CD4-positive, alpha-beta T cell (primary cell): ENCODE measurements around the gene ADAM10. TPM values are rescaled to one million over a fixed set of nuclear protein-coding genes. Genes with fewer than 3 reads are reported as not detected.

ENCODE experiments used
- ATAC-seq: fragments of 200-7000 bp; cut with Tn5 transposase; one replicate; pipeline ENCODE4 v1.10.0; 2022; ENCODE audit warnings: mild to moderate bottlenecking; ENCODE audit not compliant: poor library complexity
- CTCF ChIA-PET: fragments of 350-600 bp; sonication (Branson Sonifier 250); formaldehyde crosslinking; loops from one replicate; lab custom pipeline; 2021; ENCODE audit warnings: antibody characterized with exemption, inconsistent platforms; lab: Charles Lee
- POLR2A ChIA-PET: fragments of 350-600 bp; sonication (Branson Sonifier 250); formaldehyde crosslinking; loops from one replicate; lab custom pipeline; 2021; ENCODE audit warnings: antibody characterized with exemption, inconsistent platforms; lab: Charles Lee
- DNase-seq, 14 experiments: peaks; one replicate each; pipeline ENCODE4 v3.0.0-alpha.2; 2013 to 2020; ENCODE audit warnings: mixed read lengths in 2 of 14
- H3K27ac ChIP-seq, 2 donors: one replicate each; pipeline versions ENCODE4 v1.5.1 to v1.7.0; 2013; ENCODE audit warnings: low read length in 2 of 2, low read depth in 1 of 2, mild to moderate bottlenecking in 1 of 2
- H3K27me3 ChIP-seq, 2 experiments: 1 replicate in 1 of 2; 2 replicates in 1 of 2; pipeline versions ENCODE4 v1.6.1 to v1.7.0; 2013; ENCODE audit warnings: low read length in 2 of 2, control low read depth in 1 of 2, mild to moderate bottlenecking in 1 of 2, moderate library complexity in 1 of 2; ENCODE audit not compliant: insufficient read depth in 2 of 2, control insufficient read depth in 1 of 2
- H3K36me3 ChIP-seq: one replicate; pipeline ENCODE4 v1.6.1; 2013; ENCODE audit warnings: low read length, control low read depth; ENCODE audit not compliant: insufficient read depth
- H3K4me1 ChIP-seq: one replicate; pipeline ENCODE4 v1.6.1; 2013; ENCODE audit warnings: low read length, control low read depth; ENCODE audit not compliant: insufficient read depth
- H3K4me3 ChIP-seq: one replicate; pipeline ENCODE4 v1.5.1; 2013; ENCODE audit warnings: mild to moderate bottlenecking, low read length, moderate library complexity
- H3K9me3 ChIP-seq, 2 experiments: 1 replicate in 1 of 2; 2 replicates in 1 of 2; pipeline versions ENCODE4 v1.6.1 to v1.7.0; 2013; ENCODE audit warnings: low read length in 2 of 2, mild to moderate bottlenecking in 2 of 2, control low read depth in 1 of 2, moderate library complexity in 1 of 2; ENCODE audit not compliant: control insufficient read depth in 1 of 2, insufficient read depth in 1 of 2
- H3K27ac Mint-ChIP-seq: one replicate; pipeline ENCODE4 v1.8.0; 2020; ENCODE audit warnings: mixed read lengths
- H3K27me3 Mint-ChIP-seq: one replicate; pipeline ENCODE4 v1.8.0; 2021; ENCODE audit warnings: mixed read lengths
- H3K36me3 Mint-ChIP-seq: one replicate; pipeline ENCODE4 v1.8.0; 2021; ENCODE audit warnings: low read depth, mixed read lengths
- H3K4me1 Mint-ChIP-seq: one replicate; pipeline ENCODE4 v1.8.0; 2021; ENCODE audit warnings: low read depth, mixed read lengths
- H3K4me3 Mint-ChIP-seq: one replicate; pipeline ENCODE4 v1.8.0; 2020; ENCODE audit warnings: mild to moderate bottlenecking, mixed read lengths
- H3K9me3 Mint-ChIP-seq: one replicate; pipeline ENCODE4 v1.8.0; 2020; ENCODE audit warnings: mixed read lengths
- CTCF ChIP-seq: fragments of 200-600 bp; IDR thresholded peaks from one replicate; pipeline ENCODE4 v1.8.0; 2022; ENCODE audit warnings: antibody characterized with exemption, mild to moderate bottlenecking
- intact Hi-C, 2 experiments: fragments of 100-400 bp; cut with DNase I in 1 of 2; cut with micrococcal nuclease in 1 of 2; formaldehyde crosslinking; loops; one replicate each; pipeline versions ENCODE4 v1.15.1 to v1.9.0; 2023 to 2025; cut with DNase I, micrococcal nuclease
- total RNA-seq, 174 experiments: library from RNA in 2 of 174; stranded (reverse) in 2 of 174; gene quantifications; one replicate each; pipeline ENCODE4 v1.2.3 and lab custom pipeline; 2021 to 2026

ADAM10 gene
- total RNA-seq, 2 experiments from 2014 or later: 70.5 to 80.4 TPM

- CTCF ChIA-PET: interaction anchor here (1.4 kb wide), 1 partner anchor 13 kb away, joined by 5 read pairs; the partner anchor contains the start of gene MINDY2
- no peak for ATAC-seq
- H3K4me1 ChIP-seq: no peaks in the 10 kb centered on the region
- no peaks in the 10 kb centered on the region for H3K36me3 ChIP-seq
- H3K27ac Mint-ChIP-seq: no peak overlapping the region
- H3K4me3 Mint-ChIP-seq: no peak overlapping the region
- H3K9me3 Mint-ChIP-seq: no peaks in the 10 kb centered on the region
- H3K27me3 Mint-ChIP-seq: no peaks in the 10 kb centered on the region
- DNase-seq: peak in 1 of 14 experiments; percentile 19
- no peaks in the 10 kb centered on the region for H3K36me3 Mint-ChIP-seq
- H3K4me1 Mint-ChIP-seq: no peaks in the 10 kb centered on the region
- POLR2A ChIA-PET: interaction anchor here (0.6 to 3.8 kb wide), 2 partner anchors 12 to 158 kb away, joined by 3 to 11 read pairs; partner anchors contain the start of gene MINDY2
- H3K27ac ChIP-seq: no peak overlapping the region
- no peak for TF ChIP-seq CTCF
- H3K9me3 ChIP-seq: no peaks in the 10 kb centered on the region
- H3K27me3 ChIP-seq: no peaks in the 10 kb centered on the region
- H3K4me3 ChIP-seq: no peak overlapping the region
- intact Hi-C loops: loop anchor here in 1 of 2 experiments (5.0 kb wide), 1 partner anchor 486 kb away; no protein-coding TSS in a partner anchor
Measured at GRCh38 chr15:58758141-58758540, 8.6 kb upstream of the ADAM10 start.

- DNase-seq (peak in 1 of 14 experiments; percentile 19), ATAC-seq (no peak)
- Histone ChIP-seq H3K4me1 (no peaks in the 10 kb centered on the region), H3K4me3 (no peak overlapping the region), H3K27me3 (no peaks in the 10 kb centered on the region), H3K9me3 (no peaks in the 10 kb centered on the region), H3K27ac (no peak overlapping the region), H3K36me3 (no peaks in the 10 kb centered on the region)
- no peak for TF ChIP-seq CTCF
- H3K36me3 Mint-ChIP-seq: no peaks in the 10 kb centered on the region
- no peaks in the 10 kb centered on the region for H3K4me1 Mint-ChIP-seq
- ChIA-PET POLR2A (interaction anchor here (3.8 kb wide), 1 partner anchor 15 kb away, joined by 11 read pairs; the partner anchor contains the start of gene MINDY2), CTCF (interaction anchor here (1.0 kb wide), 1 partner anchor 15 kb away, joined by 3 read pairs; no protein-coding TSS in a partner anchor)
- no peak overlapping the region for H3K4me3 Mint-ChIP-seq
- H3K27ac Mint-ChIP-seq: no peak overlapping the region
- H3K27me3 Mint-ChIP-seq: no peaks in the 10 kb centered on the region
- intact Hi-C loops: loop anchor here in 1 of 2 experiments (2.0 to 5.0 kb wide), 2 partner anchors 13 to 484 kb away; no protein-coding TSS in a partner anchor
- no peaks in the 10 kb centered on the region for H3K9me3 Mint-ChIP-seq
Measured at GRCh38 chr15:58755956-58756355, 6.4 kb upstream of the ADAM10 start.

GRCh38 chr15:58755350-58755749, 5.8 kb upstream of the ADAM10 start:
- POLR2A ChIA-PET: interaction anchor here (3.8 kb wide), 1 partner anchor 15 kb away, joined by 11 read pairs; the partner anchor contains the start of gene MINDY2
- Histone ChIP-seq H3K27me3 (no peaks in the 10 kb centered on the region), H3K4me3 (no peak overlapping the region), H3K36me3 (no peaks in the 10 kb centered on the region), H3K27ac (no peak overlapping the region), H3K9me3 (no peaks in the 10 kb centered on the region), H3K4me1 (peaks cover 5% of the 10 kb centered on the region)
- Mint-ChIP-seq H3K9me3 (no peaks in the 10 kb centered on the region), H3K27me3 (no peaks in the 10 kb centered on the region), H3K36me3 (no peaks in the 10 kb centered on the region), H3K4me1 (peaks cover 3% of the 10 kb centered on the region), H3K4me3 (no peak overlapping the region), H3K27ac (no peak overlapping the region)
- no peak for ATAC-seq
- CTCF ChIA-PET: no interaction called here
- DNase-seq: no peak
- intact Hi-C loops: loop anchor here in 1 of 2 experiments (2.0 to 5.0 kb wide), 2 partner anchors 13 to 483 kb away; no protein-coding TSS in a partner anchor
- TF ChIP-seq CTCF: no peak
